Embryonic facial prominence (tissue), 1 donor: ENCODE data around the gene KRTDAP.
"Not testable (repeated sequence)": the region's sequence is repeated elsewhere in the genome, so short reads cannot be mapped to it uniquely, and the experiment has no call there.

Experiments
- DNase-seq: peaks from one replicate; pipeline ENCODE4 v3.0.0-alpha.2; 2016; ENCODE audit errors: extremely low spot score

The KRTDAP gene

GRCh38 chr19:35484252-35485036 lies 5.8 kb downstream of the KRTDAP start:
- no peak for DNase-seq

GRCh38 chr19:35483089-35483488 lies 7.2 kb downstream of the KRTDAP start:
- DNase-seq: no peak

DNA sequence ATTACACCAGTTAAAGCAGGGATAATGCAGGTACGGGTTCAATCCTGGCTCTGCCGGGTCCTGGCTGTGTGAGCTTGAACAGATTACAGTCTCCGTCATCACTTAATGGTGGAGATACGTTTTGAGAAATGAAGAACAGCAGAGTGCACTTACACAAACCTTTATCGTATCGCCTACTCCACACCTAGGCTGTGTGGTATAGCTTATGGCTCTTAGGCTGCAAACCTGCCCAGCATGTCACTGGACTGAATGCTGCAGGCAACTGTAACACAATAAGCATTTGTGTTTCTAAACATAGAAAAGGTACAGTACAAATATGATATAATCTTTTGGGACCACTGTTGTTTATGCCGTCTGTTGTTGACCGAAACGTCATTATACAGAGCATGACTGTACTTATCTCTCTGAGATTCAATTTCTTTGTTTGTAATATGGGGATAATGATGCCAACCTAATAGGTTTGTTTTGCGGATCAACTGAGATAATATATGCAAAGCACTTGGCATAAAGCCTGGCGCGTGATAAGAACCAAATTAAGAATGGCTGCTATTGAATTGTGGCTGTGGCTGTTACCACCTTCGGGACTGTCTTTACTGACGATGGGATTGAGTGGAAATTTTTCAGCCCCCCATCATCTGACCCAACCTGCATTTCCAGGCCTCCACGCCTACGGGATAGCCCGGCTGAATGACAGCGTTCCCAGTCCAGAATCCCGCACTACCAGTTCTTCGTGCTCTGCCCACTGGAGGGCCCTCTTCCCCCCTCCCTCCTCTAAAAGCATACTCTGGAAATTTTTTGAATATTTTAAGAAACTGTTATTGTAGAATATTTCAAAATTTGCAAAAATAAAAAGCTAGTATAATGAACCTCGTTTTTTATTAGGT lies 11.2 kb downstream of the KRTDAP start:
- DNase-seq: no peak

DNA sequence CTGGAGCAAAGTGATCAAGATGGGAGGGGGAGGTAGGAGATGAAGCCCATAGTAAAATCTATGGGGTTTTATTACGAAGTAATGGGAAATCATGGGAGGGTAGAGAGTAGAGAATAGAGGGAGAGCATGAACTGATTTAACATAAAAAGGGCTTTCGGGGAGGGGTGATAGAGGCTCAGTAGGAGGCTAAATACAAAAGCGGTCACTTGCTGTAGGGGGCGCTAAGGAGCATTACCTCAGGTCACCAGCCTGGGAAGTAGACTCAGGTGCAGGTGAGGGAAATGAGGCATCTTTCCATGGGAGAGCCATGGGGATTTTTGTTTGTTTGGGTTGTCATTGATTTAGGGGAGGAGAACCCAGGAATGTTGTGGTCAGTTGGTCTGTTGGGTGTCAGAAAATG lies 14.1 kb downstream of the KRTDAP start:
- no peak for DNase-seq

- DNase-seq: not testable (repeated sequence)
These were observed 15.7 kb downstream of the KRTDAP start for GRCh38 chr19:35474594-35474993.

DNA sequence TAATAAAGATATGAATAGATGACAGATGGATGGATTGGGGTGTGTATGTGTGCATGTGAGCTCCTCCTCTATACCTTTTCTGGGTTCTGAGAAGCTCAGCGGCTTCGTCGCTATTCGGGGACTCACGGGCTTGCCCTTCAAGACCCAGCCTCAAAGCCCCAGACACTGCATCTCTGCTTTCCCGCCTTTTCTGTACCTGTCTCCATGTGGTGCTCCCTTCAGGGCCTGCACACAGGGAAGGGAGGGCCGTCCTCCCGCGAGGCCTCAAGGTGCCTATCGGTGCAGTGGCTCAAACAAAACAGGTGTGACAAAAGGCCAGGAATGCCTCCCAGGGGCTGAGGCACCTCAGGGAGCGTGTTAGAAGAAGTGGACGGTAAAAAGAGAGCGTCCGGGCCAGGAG lies 16.2 kb downstream of the KRTDAP start:
- no peak for DNase-seq

DNA sequence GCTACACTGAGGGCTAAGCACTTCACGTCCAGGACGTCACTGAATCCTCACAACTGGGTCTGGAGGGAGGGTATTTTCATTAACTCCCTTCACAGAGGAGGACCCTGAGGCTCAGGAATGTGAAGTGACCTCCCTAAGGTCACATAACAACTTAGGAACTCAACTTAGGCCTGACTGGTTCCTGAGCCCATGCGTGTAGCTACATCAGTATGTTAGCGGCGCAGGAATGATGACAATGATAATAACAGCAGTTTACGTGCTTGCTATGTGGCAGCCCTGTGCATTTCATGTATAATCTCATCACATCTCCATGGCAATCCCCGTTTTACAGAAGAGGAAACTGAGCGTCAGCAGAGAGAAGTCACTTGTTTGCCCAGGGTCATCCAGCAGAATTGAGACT lies 18.3 kb downstream of the KRTDAP start:
- no peak for DNase-seq

GRCh38 chr19:35471075-35471474 lies 19.2 kb downstream of the KRTDAP start:
- DNase-seq: not testable (repeated sequence)

GRCh38 chr19:35470128-35470527 lies 20.1 kb downstream of the KRTDAP start:
- no peak for DNase-seq

DNA sequence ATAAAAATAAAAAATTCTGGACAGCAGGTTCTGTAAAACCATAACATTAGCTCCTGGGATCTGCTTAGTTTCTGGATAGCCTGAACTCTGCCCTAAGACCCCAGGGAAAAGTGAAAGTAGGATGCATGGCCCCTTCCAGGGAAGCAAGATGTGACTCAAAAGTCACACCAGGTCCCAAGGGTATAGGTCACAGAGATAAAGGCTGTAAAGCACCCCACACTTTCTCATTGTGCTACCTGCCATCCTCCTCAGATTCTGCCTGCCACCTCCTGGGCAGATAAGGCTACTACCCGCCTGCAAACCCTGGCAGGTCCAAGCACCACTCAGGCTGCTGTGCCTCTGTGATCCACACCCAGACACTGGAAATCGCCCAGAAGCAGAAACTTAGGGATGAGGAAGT lies 21.6 kb downstream of the KRTDAP start:
- DNase-seq: no peak

- no peak for DNase-seq
These were observed 24.0 kb downstream of the KRTDAP start for GRCh38 chr19:35466259-35466658.

- DNase-seq: not testable (repeated sequence)
These were observed 27.3 kb downstream of the KRTDAP start for GRCh38 chr19:35462956-35463355.

GRCh38 chr19:35462476-35462953 lies 27.7 kb downstream of the KRTDAP start:
- DNase-seq: no peak

DNA sequence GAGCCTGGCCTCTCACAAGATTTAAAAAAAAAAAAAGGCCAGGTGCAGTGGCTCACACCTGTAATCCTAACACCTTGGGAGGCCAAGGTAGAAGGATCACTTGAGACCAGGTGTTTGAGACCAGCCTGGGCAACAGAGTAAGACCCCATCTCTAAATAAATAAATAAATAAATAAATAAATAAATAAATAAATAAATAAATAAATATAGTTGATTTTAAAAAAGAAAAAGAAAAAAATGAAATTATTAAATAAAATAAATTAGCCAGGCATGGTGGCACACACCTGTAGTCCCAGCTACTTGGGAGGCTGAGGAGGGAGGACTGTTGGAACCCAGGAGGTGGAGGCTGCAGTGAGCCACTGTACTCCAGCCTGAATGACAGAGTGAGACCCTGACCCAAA lies 28.5 kb downstream of the KRTDAP start:
- not testable (repeated sequence) for DNase-seq

- no peak for DNase-seq
These were observed 29.2 kb downstream of the KRTDAP start for GRCh38 chr19:35461060-35461459.

DNA sequence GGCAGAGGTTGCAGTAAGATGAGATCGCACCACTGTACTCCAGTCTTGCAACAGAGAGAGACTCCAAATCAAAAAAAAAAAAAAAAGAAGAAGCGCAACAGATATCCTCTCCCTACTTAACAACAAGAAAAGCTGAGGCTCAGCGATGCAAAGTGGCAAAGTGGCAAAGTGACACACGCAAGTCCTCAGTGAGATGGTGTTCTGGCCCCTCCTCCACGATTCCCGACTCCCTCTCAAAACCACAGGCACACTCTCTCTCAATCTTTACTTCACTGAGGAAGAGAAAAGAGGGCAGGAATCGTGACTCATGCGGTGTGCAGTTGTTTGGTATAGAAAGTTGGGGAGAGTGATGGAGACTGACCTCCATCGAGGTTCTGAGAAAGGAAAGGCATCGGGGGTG lies 29.7 kb downstream of the KRTDAP start:
- DNase-seq: no peak

- no peak for DNase-seq
These were observed 30.7 kb downstream of the KRTDAP start for GRCh38 chr19:35459414-35460082.

DNA sequence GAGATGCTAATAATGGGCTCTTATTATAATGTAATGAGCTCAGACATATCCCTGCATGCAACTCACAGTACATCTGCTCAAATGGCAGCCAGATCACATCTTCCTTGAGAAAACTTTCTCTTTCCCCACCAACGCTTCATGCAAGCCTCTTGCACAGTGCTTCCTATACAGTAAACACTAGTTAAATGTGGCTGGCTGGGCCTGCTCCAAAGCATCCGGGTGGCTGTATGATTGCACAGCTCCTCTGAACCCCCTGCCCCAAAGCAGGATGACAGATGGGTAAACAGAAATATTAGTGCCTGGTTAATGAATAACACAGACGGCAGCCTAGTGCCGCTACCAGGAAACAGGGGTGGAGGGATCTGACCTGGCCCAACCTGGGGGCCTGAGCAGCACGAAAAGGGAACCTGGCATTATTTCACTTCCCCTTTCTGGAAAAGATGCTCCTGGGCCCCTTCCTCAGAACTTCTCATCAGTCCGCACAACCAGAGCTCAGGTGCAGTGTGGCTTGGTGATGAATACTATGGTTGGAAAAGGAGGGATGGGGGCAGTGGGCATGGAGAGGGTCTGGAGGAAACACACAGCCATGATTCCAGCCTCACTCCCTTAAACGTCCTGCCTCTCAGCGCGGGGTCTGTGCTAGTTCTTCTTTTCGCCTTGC lies 31.4 kb downstream of the KRTDAP start:
- no peak for DNase-seq

GRCh38 chr19:35458192-35458591 lies 32.1 kb downstream of the KRTDAP start:
- no peak for DNase-seq

DNA sequence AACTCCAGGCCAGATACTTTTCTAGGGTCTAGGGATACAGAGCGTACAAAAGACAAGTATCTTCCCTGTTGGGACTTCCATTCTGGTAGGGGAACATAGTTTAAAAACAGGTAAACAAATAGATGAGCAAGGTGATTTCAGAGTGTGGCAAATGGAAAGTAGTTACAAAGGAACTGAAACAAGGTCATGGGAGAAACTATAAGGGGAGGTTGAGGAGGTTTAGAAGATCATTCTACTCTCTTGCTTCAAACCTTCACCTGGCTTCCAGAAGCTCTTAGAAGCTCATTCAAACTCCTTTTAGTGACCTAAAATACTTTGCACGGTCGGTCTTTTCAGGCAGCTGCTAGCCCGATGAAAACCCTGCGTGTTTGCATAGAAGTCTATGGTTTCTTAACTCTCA lies 33.1 kb downstream of the KRTDAP start:
- no peak for DNase-seq

DNA sequence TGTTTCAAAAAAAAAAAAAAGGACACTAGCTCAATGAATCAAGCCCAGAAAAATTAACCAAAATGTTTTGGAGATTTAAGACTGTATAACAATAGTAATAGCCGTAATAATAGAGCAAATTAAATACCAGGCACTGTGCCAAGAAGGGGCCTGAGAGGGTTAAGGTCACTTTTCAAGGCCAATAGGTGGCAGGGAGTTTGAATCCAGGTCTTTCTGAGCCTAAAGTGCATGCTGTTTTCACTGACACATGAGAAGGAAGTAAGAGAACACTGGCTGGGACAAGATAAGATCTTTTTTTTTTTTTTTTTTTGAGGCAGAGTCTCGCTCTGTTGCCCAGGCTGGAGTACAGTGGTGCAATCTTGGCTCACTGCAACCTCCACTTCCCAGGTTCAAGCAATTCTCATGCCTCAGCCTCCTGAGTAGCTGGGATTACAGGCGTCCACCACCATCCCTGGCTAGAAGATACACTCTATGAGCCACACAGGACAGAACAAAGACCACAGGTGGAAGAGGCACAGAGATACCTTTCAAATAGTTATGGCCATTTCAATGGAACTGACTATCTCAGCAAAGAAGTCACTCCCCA lies 34.6 kb downstream of the KRTDAP start:
- no peak for DNase-seq
